Measurements from ENCODE around the gene TMEM132E.

The TMEM132E gene

DNA sequence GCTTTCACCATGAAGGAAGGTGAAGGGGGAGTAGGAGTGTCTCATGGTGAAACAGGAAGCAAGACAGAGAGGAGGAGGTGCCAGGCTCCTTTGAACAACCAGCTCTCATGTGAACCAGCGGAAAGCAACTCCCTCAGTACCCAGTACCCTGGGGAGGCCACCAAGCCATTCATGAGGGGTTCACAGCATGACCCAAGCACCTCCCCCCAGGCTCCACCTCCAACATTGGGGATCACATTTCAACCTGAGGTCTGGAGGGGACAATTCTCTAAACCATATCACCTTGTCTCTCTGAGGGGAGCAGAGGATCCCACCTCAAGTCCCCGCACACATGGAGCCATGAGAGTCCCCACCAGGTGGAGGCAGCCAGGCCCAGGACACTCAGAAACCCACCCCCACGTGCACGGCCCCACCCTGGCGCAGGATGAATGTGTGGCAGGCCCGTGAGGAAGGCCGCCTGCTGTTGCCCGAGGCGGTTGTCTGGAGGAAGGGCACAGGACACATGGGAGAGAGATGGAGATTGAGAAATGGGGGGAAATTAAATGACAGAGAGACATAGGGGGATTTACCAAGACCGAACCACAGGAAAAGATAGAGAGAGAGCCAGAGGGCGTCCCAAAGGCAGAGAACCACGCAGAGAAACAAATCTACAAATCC is 85.9 kb downstream of the TMEM132E start:
- no peak for DNase-seq (ENCODE audit: low spot score)

- DNase-seq (ENCODE audit: low spot score): no peak
These were observed 86.7 kb downstream of the TMEM132E start for GRCh38 chr17:34665819-34666763.

GRCh38 chr17:34667656-34668055 is 88.3 kb downstream of the TMEM132E start:
- DNase-seq (ENCODE audit: low spot score): no peak

DNA sequence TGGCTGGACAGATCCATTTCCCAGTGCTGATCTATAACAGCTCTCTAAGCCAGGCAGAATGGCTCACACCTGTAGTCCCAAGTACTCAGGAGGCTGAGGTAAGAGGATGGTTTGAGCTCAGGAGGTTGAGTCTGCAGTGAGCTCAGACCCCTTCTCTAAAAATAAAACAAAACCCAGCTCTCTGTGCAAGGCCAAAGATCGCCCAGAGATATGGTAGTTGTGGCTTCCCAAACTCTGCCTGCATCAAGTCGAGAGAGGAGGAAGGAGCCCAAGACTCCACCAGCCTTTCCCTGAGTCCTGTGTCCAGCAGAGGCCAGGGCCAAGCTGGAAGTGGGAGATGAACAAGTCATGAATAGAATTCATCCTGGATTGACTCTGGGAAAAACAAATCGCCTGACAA is 88.8 kb downstream of the TMEM132E start:
- no peak for DNase-seq (ENCODE audit: low spot score)

- no peak for DNase-seq (ENCODE audit: low spot score)
These were observed 90.1 kb downstream of the TMEM132E start for GRCh38 chr17:34669511-34669910.

DNA sequence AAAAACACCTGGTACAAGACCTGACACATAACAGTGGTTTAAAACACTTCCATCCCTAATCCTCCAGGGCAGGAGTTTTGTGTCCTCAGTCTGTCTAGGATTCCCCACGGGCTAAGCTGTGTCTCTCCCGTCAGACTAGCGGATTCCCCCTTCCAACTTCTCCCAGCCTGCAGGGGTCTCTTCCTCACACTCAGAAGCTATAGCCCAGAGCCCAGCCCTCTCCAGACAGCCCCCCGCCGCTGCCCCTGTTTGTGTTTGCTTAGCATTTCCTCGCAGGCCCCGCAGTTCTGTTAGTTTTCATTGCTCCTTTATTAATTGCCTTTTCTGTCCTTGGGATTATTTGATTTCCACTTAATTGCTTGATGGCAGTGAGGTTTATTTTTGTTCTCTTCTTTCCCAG is 91.2 kb downstream of the TMEM132E start:
- no peak for DNase-seq (ENCODE audit: low spot score)

DNA sequence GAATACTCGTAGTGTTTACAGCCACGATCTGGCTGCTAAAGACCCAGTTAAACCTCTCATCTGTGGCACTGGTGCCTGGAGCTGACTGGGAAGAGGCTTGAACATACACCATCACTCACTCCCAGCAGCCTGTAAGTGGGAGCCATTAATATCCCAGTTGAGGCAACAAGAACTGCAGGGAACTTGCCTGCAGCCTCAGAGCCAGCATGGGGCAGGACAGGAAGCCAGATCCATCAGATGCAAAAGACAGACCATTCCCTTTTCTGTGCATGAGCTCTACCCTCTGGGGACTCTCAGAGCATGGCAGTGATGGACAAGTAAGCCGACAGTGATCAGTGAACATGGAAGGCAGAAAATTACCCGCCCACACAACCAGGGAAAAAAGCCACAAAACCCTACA is 91.8 kb downstream of the TMEM132E start:
- no peak for DNase-seq (ENCODE audit: low spot score)

DNA sequence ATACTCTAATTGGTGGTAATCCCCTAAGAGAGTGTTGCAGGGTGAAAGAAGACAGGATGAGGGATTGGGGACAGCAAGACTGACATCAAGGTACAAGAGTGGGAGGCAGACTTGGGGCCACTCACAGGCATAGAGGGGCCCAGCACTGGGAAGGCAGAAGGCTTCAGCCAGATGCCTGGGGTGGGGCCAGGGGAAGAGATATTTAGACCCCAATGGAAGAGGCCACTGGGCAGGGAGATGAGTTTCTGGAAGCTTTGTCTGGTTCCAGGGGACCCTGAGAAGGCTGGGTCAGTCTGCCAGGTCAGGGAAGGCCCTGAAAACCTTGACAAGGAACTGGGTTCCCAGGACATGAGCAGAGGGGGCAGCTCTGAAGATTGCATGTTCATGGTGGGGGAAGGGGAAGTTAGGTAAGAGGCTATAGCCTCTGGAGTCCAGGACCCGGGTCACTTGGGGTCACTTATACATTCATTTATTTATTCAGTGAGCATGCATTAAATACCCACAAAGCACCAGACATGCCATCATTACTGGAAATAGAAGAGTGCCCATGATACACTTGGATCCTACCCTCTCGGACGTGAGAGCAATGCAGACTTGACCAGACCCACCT is 92.9 kb downstream of the TMEM132E start:
- DNase-seq (ENCODE audit: low spot score): no peak

DNA sequence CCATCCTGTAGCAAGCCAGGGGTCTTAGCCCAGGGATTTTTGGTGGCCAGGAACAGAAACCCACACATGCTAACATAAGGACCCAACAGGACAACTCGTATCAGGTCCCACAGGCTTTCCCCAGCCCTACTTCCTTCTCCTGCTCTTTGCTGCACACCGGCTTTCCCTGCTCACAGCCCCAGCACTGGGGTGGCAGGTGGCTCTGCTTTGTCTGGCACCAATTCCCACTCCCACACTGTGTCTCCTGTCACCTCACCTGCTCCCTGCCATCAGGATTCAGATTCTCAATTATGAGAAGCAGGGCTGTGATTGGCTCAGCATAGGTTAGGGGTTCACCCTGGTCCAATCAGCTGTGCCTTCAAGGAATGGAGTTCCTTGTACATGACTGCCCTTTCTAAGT is 94.1 kb downstream of the TMEM132E start:
- no peak for DNase-seq (ENCODE audit: low spot score)

DNA sequence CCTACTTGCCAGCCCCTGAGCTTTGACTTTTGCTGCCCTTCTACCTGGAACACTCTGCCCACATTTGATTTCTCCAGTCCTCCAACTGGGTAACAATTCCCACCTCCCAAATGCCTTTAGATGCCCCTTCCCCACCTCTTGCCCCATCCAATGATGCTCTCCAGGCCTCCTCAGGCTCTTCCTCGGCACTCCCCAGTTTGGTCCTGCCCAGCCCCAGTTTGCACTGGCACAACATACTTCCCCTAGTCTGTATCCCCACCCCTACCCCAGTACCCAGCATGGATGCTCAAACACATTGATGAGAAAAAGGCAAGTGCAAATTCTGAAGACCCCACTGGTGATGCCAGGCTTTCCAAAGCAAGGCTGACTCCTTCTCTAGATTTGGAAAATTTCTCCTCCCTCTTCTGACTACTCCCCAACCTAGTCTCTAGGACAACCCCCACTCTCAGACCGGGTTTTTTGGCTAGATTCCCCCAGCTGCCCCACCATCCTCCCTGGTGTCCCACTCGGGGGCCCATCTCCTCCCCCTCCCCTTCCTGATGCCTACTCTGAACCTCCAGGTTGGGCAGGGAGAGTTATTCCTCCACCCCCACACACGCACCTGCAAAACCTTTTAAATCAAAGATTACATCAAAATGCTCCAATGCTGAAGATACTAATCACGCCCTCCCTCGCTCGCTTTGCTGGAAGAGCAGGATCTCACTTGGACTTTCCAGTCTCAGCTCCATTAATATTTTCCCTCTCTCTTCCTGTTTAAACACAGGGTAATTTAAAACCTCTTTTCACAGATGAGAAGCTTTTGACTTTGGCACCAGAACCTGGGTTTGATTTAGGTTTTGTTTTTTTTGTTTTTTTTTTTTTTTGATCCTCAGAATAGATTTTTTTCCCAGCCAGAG is 94.9 kb downstream of the TMEM132E start:
- no peak for DNase-seq (ENCODE audit: low spot score)

DNA sequence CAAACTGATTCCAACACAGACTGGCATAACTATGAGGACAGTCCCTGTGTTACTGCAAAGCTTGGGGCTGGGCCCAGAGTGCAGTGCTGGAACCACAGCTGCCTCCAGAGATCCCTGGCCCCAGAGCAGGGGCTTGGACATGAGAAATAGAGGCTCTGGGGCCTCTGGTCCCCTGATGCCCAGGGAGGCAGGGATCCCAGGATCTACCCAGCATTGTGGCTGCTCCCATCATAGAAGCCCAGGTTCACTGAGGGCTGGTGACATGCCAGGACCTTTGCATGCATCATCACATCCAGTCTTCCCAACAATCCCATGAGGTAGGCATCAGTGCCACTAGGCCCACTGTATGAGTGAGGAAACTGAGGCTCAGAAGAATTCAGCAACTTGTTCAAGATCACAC is 95.8 kb downstream of the TMEM132E start:
- no peak for DNase-seq (ENCODE audit: low spot score)

GRCh38 chr17:34675605-34676004 is 96.2 kb downstream of the TMEM132E start:
- DNase-seq (ENCODE audit: low spot score): no peak

GRCh38 chr17:34680151-34680550 is 100.8 kb downstream of the TMEM132E start:
- no peak for DNase-seq (ENCODE audit: low spot score)

DNA sequence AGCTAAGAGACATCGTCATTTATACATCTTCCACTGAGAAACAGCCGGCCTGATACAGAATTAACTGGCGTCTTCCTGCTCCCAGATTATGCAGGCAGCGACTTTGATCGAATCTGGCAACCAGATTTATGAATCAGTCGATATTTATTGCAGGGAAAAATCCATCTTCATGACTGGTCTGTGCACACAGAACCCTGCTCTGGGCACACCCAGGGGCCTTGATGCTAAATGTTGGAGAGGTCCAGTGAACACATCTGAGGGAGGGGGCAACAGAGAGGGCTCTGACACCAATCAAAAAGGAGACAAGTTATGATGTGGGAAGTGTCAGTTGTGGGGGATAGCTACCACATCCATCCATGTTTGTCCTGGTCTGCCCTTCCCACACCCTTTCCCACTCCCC is 102.9 kb downstream of the TMEM132E start:
- no peak for DNase-seq (ENCODE audit: low spot score)

DNA sequence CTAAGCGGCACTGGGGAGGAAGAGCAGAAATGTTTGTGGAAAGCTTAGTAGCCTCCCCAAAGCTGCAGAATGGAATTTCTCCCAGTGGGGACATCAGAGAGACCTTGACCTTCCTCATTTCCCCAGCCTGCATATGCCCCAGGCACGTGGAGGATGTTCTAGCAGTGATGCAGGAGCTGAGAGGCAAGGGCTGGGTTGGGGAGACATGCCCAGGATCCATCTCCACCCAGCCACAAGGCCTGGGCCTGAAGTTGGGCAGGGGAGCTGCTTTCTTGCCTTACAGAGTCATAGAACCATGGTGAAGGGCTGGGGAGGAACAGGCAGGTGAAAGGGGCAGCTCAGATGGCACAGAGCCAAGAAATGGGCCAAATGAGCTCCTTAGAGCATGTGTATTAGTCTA is 104.0 kb downstream of the TMEM132E start:
- no peak for DNase-seq (ENCODE audit: low spot score)
